Ishikawa (cell line): Measurements from ENCODE around the gene ADRB1.

Source experiments
- CEBPB ChIP-seq: IDR thresholded peaks from 2 replicates; pipeline ENCODE4 v1.6.1; 2012
- CREB1 ChIP-seq: IDR thresholded peaks from 2 replicates; pipeline ENCODE4 v1.6.1; 2012; ENCODE audit warnings: low read depth
- EGR1 ChIP-seq: IDR thresholded peaks from 2 replicates; pipeline ENCODE4 v1.6.1; 2012
- EP300 ChIP-seq: IDR thresholded peaks from 2 replicates; pipeline ENCODE4 v1.6.1; 2012; ENCODE audit warnings: borderline replicate concordance
- FOXM1 ChIP-seq: IDR thresholded peaks from 2 replicates; pipeline ENCODE4 v1.6.1; 2012; ENCODE audit warnings: low read depth, borderline replicate concordance
- MAX ChIP-seq: IDR thresholded peaks from 2 replicates; pipeline ENCODE4 v1.6.1; 2012
- NFIC ChIP-seq: IDR thresholded peaks from 2 replicates; pipeline ENCODE4 v1.6.1; 2012
- RAD21 ChIP-seq: IDR thresholded peaks from 2 replicates; pipeline ENCODE4 v1.6.1; 2012; ENCODE audit warnings: low read depth
- REST ChIP-seq: IDR thresholded peaks from 2 replicates; pipeline ENCODE4 v1.6.1; 2012; ENCODE audit warnings: low read depth, mild to moderate bottlenecking
- TAF1 ChIP-seq: IDR thresholded peaks from 2 replicates; pipeline ENCODE4 v1.6.1; 2012; ENCODE audit warnings: low read depth, mild to moderate bottlenecking
- TCF12 ChIP-seq: IDR thresholded peaks from 2 replicates; pipeline ENCODE4 v1.6.1; 2012; ENCODE audit warnings: low read depth
- TEAD4 ChIP-seq: IDR thresholded peaks from 2 replicates; pipeline ENCODE4 v1.6.1; 2012
- USF1 ChIP-seq: IDR thresholded peaks from 2 replicates; pipeline ENCODE4 v1.6.1; 2012
- YY1 ChIP-seq: IDR thresholded peaks from 2 replicates; pipeline ENCODE4 v1.6.1; 2012; ENCODE audit warnings: low read depth
- ZBTB7A ChIP-seq: IDR thresholded peaks from 2 replicates; pipeline ENCODE4 v1.6.1; 2012; ENCODE audit warnings: low read depth

Gene ADRB1

GRCh38 chr10:114045136-114046086 is 1.7 kb downstream of the ADRB1 start:
- TF ChIP-seq CEBPB (no peak), TAF1 (no peak), USF1 (no peak)

GRCh38 chr10:114046087-114046458 is 2.4 kb downstream of the ADRB1 start:
- TF ChIP-seq MAX (no peak), TEAD4 (no peak), RAD21 (no peak), YY1 (no peak), TAF1 (no peak)

- TF ChIP-seq RAD21 (no peak), EP300 (no peak)
Measured at GRCh38 chr10:114048472-114048871, 4.8 kb downstream of the ADRB1 start.

- TF ChIP-seq REST, result no peak
- no peak for TF ChIP-seq TAF1
- no peak for TF ChIP-seq USF1
- no peak for TF ChIP-seq ZBTB7A
- no peak for TF ChIP-seq NFIC
- no peak for TF ChIP-seq CREB1
- TF ChIP-seq EP300, result no peak
- TF ChIP-seq YY1, result no peak
- TF ChIP-seq MAX, result no peak
- TF ChIP-seq CEBPB, result no peak
- TF ChIP-seq EGR1, result no peak
- TF ChIP-seq TEAD4, result no peak
- TF ChIP-seq RAD21, result no peak
- no peak for TF ChIP-seq FOXM1
- TF ChIP-seq TCF12, result no peak
Measured at GRCh38 chr10:114051714-114052113, 8.0 kb downstream of the ADRB1 start.

- TF ChIP-seq USF1, result no peak
- no peak for TF ChIP-seq YY1
- no peak for TF ChIP-seq CEBPB
- no peak for TF ChIP-seq TEAD4
- no peak for TF ChIP-seq RAD21
- no peak for TF ChIP-seq FOXM1
- no peak for TF ChIP-seq EP300
- TF ChIP-seq ZBTB7A, result no peak
- TF ChIP-seq NFIC, result no peak
- TF ChIP-seq REST, result no peak
- no peak for TF ChIP-seq EGR1
- no peak for TF ChIP-seq MAX
- TF ChIP-seq TCF12, result no peak
- TF ChIP-seq TAF1, result no peak
- TF ChIP-seq CREB1, result no peak
Measured at GRCh38 chr10:114052255-114052654, 8.6 kb downstream of the ADRB1 start.

- TF ChIP-seq USF1, result no peak
- TF ChIP-seq EGR1, result no peak
- no peak for TF ChIP-seq CEBPB
- no peak for TF ChIP-seq YY1
Measured at GRCh38 chr10:114053946-114054345, 10.3 kb downstream of the ADRB1 start.
